Heart left ventricle (tissue), 16 donors: ENCODE results near the gene SCN3B. TPM values are rescaled to one million over a fixed set of nuclear protein-coding genes. Genes with fewer than 3 reads are reported as not detected.
"Not testable (repeated sequence)": the region's sequence is repeated elsewhere in the genome, so short reads cannot be mapped to it uniquely, and the experiment has no call there.

Experiments used
- ATAC-seq, 4 donors: fragments of 200-7000 bp; cut with Tn5 transposase; one replicate each; pipeline ENCODE4 v1.9.1; 2020 to 2022; ENCODE audit warnings: moderate library complexity in 4 of 4, mild to moderate bottlenecking in 3 of 4, moderate number of reproducible peaks in 1 of 4
- DNase-seq, 5 donors: peaks; one replicate each; pipeline ENCODE4 v3.0.0-alpha.2; 2020
- H3K27ac ChIP-seq, 12 donors: fragments of 200-600 bp; sonication (generic) in 4 of 12; one replicate each; pipeline versions ENCODE4 v1.5.0 to v1.8.0; 2016 to 2022; ENCODE audit warnings: mild to moderate bottlenecking in 2 of 12
- H3K27me3 ChIP-seq, 9 donors: fragments of 200-600 bp; sonication (generic) in 2 of 9; one replicate each; pipeline versions ENCODE4 v1.5.1 to v1.8.0; 2016 to 2022; ENCODE audit warnings: mild to moderate bottlenecking in 3 of 9
- H3K36me3 ChIP-seq, 9 donors: fragments of 200-600 bp; sonication (generic) in 2 of 9; one replicate each; pipeline versions ENCODE4 v1.5.0 to v1.8.0; 2018 to 2022; ENCODE audit warnings: mild to moderate bottlenecking in 2 of 9
- H3K4me1 ChIP-seq, 12 donors: fragments of 200-600 bp; sonication (generic) in 4 of 12; one replicate each; pipeline versions ENCODE4 v1.5.0 to v1.8.0; 2016 to 2022; ENCODE audit warnings: mild to moderate bottlenecking in 3 of 12
- H3K4me3 ChIP-seq, 12 donors: fragments of 200-600 bp; sonication (generic) in 4 of 12; one replicate each; pipeline versions ENCODE4 v1.5.0 to v1.8.0; 2017 to 2022; ENCODE audit warnings: mild to moderate bottlenecking in 9 of 12, moderate library complexity in 4 of 12
- H3K9me3 ChIP-seq, 12 donors: fragments of 200-600 bp; sonication (generic) in 4 of 12; one replicate each; pipeline versions ENCODE4 v1.5.0 to v1.8.0; 2016 to 2022; ENCODE audit warnings: mild to moderate bottlenecking in 1 of 12
- CTCF ChIP-seq, 12 donors: fragments of 200-600 bp; sonication (generic) in 4 of 12; IDR thresholded peaks; one replicate each; pipeline versions ENCODE4 v1.5.0 to v1.8.0; 2018 to 2022; ENCODE audit warnings: antibody characterized with exemption in 12 of 12, mild to moderate bottlenecking in 5 of 12
- POLR2A ChIP-seq, 2 donors: fragments of 450-650 bp; IDR thresholded peaks; one replicate each; pipeline ENCODE4 v1.6.1; 2017; ENCODE audit warnings: antibody characterized with exemption in 2 of 2, mild to moderate bottlenecking in 2 of 2, moderate library complexity in 2 of 2
- WGBS, 4 donors: extraction: QIAGEN DNeasy Blood & Tissue Kit in 2 of 4; methylation state at CpG; one replicate each; pipeline versions ENCODE4 v1.1.5 to v1.1.7; 2013 to 2018; 5-methylcytosine and 5-hydroxymethylcytosine counted together
- intact Hi-C, 10 donors: fragments of 100-400 bp; cut with DNase I; formaldehyde crosslinking; loops; one replicate each; pipeline versions ENCODE4 v1.11.1 to v1.14.2; 2022
- polyA plus RNA-seq, 2 donors: library from polyadenylated mRNA; stranded (reverse); fragments of 200-250 nt; gene quantifications; one replicate each; pipeline ENCODE4 v1.2.3, GENCODE V29; 2013
- total RNA-seq, 9 donors: library from RNA; depleted of rRNA in 2 of 9; stranded (reverse); fragments of >200 nt in 2 of 9; fragmentation: NEBNext Ultra II Directional in 3 of 9; extraction: Animal tissue kit (Norgen Biotek cat#: 25700) in 3 of 9; gene quantifications; one replicate each; pipeline versions ENCODE4 v1.1.0 to v1.2.4, GENCODE V29; 2016 to 2023
- donor health status: ischemic (EF 13 %, LVEDD 7.1; RV severe dilation, severe dysfunction).
- donor health status: healthy with polysubstance abuse.
- donor health status: DM: no; HTN: yes; CAD: no.
- donor health status: DM: no; HTN: no; CAD: no.
- donor health status: ischemic (EF 25% LVEDD 6.9; RV normal size, moderate dysfunction).
- donor health status: ischemic (EF 25% LVEDD 5.7; RV mildly dilated, moderate dysfunction).
- donor health status: healthy.
- donor health status: DM: yes; HTN: yes; CAD: no.
- donor health status: ischemic (EF 35%, LVEDD 5.7; RV mildly dilated, moderate dysfunction).
- donor health status: nonischemic (EF 11% LVEDD 7.7; RV severe dilation, severe dysfunction).
- donor health status: DM: yes; HTN: yes; CAD: no.
- donor health status: PGD.
- donor health status: ischemic (EF 29% LVEDD 5.4; RV normal size, mild dysfunction).
- donor health status: nonischemic (EF 23%, LVEDD 6.1; RV moderate dilation, normal function).

The SCN3B gene
- total and polyA plus RNA-seq, 11 donors, result 0.63 to 3.8 (median 0.91) TPM

GRCh38 chr11:123665306-123665705, 10.9 kb upstream of the SCN3B start:
- Histone ChIP-seq H3K4me1 (no peaks in the 10 kb centered on the region), H3K27ac (no peak overlapping the region), H3K9me3 (no peaks in the 10 kb centered on the region), H3K4me3 (no peak overlapping the region), H3K36me3 (no peaks in the 10 kb centered on the region), H3K27me3 (no peaks in the 10 kb centered on the region)
- TF ChIP-seq CTCF (IDR thresholded peaks at IDR 0.05) (no peak), POLR2A (IDR thresholded peaks at IDR 0.05) (no peak)
- intact Hi-C loops, result no loop called here
- ATAC-seq (no peak), DNase-seq (no peak)
- WGBS, 4 donors, result 76 to 88% (median 81%) methylated on average over 1 of the region's 1 CpG

- intact Hi-C loops, result not testable (repeated sequence)
Observed at GRCh38 chr11:123659965-123660364, 5.5 kb upstream of the SCN3B start.

GRCh38 chr11:123659311-123659710, 4.9 kb upstream of the SCN3B start:
- no peak for ATAC-seq

More at GRCh38 chr11:123659965-123660364, 5.5 kb upstream of the SCN3B start:
- H3K4me1 ChIP-seq, ATAC-seq, H3K36me3 ChIP-seq, H3K4me3 ChIP-seq, H3K27me3 ChIP-seq, DNase-seq, H3K9me3 ChIP-seq, H3K27ac ChIP-seq: not testable (repeated sequence)
- WGBS, 4 donors, result 24 to 34% (median 31%) methylated on average over 3 of the region's 3 CpGs

GRCh38 chr11:123653827-123654565, 428 bp downstream of the SCN3B start:
- Histone ChIP-seq H3K36me3 (no peaks in the 10 kb centered on the region), H3K4me3 (peak overlapping the region; percentile 47 to 77 (median 66)), H3K27ac (peak overlapping the region in 10 of 12 donors; percentile 48 to 80 (median 70)), H3K9me3 (no peaks in the 10 kb centered on the region), H3K27me3 (peaks cover 0 to 45% (median 0%) of the 10 kb centered on the region in 9 donors), H3K4me1 (peaks cover 0 to 27% (median 13%) of the 10 kb centered on the region in 12 donors)
- TF ChIP-seq CTCF (IDR thresholded peaks at IDR 0.05) (peak in 3 of 12 donors; percentile 9 to 34 (median 18)), POLR2A (IDR thresholded peaks at IDR 0.05) (no peak)
- ATAC-seq (peak; percentile 14 to 85 (median 72)), DNase-seq (peak; percentile 59 to 77 (median 65))
- intact Hi-C loops, result no loop called here
- 0 to 1% (median 1%) methylated on average over 27 to 64 of the region's 64 CpGs for WGBS, 4 donors

More at GRCh38 chr11:123659311-123659710, 4.9 kb upstream of the SCN3B start:
- TF ChIP-seq POLR2A (IDR thresholded peaks at IDR 0.05), result no peak
- TF ChIP-seq CTCF (IDR thresholded peaks at IDR 0.05), result no peak
- Histone ChIP-seq H3K27ac (no peak overlapping the region), H3K4me1 (peaks cover 0 to 12% (median 6%) of the 10 kb centered on the region in 12 donors), H3K9me3 (no peaks in the 10 kb centered on the region), H3K36me3 (no peaks in the 10 kb centered on the region), H3K27me3 (peaks cover 0 to 8% (median 0%) of the 10 kb centered on the region in 9 donors), H3K4me3 (no peak overlapping the region)
- 55 to 63% (median 59%) methylated on average over 2 of the region's 2 CpGs for WGBS, 4 donors
- intact Hi-C loops, result no loop called here
- DNase-seq, result no peak
